ENCODE data around the gene PREP. TPM values are rescaled to one million over a fixed set of nuclear protein-coding genes. Genes with fewer than 3 reads are reported as not detected.

The PREP gene
- polyA plus RNA-seq, 1 of the 3 experiments (the other 2 are of a cell fraction) = 20.9 TPM

Other genes starting within 250 kb of the PREP start
- gene POPDC3, start 223.1 kb downstream of the PREP start, polyA plus RNA-seq (2012; rRNA removed) = 19.0 and 21.3 TPM in 2 replicates

Data from SK-N-SH (cell line).